ENCODE measurements around the gene PELI3. TPM values are rescaled to one million over a fixed set of nuclear protein-coding genes. Genes with fewer than 3 reads are reported as not detected.
"Not testable (repeated sequence)": the region's sequence is repeated elsewhere in the genome, so short reads cannot be mapped to it uniquely, and the experiment has no call there.

The PELI3 gene
- total RNA-seq, 4 donors from 2014 or later: 20.5 to 43.9 (median 29.9) TPM

DNA sequence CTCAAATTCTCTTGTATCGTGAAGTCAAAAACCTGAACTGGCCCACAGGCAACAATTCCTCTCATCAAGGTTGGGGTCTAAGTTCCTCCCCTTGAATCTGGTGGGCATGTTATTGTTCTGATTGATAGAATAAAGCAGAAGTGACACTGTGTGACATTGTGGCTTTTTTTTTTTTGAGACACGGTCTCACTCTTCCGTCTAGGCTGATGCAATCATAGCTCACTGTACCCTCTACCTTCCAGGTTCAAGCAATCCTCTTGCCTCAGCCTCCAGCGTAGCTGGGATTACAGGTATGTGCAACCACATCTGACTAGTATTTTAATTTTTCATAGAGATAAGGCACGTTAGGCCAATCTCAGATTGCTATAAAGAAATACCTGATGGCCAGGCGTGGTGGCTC lies 8.9 kb upstream of the PELI3 start:
- H3K36me3 ChIP-seq: no peaks in the 10 kb centered on the region
- TF ChIP-seq POLR2AphosphoS5 (IDR thresholded peaks at IDR 0.05) (no peak), EP300 (IDR thresholded peaks at IDR 0.05) (no peak), POLR2A (IDR thresholded peaks at IDR 0.05) (no peak)
- TF ChIP-seq, protein P1, sequence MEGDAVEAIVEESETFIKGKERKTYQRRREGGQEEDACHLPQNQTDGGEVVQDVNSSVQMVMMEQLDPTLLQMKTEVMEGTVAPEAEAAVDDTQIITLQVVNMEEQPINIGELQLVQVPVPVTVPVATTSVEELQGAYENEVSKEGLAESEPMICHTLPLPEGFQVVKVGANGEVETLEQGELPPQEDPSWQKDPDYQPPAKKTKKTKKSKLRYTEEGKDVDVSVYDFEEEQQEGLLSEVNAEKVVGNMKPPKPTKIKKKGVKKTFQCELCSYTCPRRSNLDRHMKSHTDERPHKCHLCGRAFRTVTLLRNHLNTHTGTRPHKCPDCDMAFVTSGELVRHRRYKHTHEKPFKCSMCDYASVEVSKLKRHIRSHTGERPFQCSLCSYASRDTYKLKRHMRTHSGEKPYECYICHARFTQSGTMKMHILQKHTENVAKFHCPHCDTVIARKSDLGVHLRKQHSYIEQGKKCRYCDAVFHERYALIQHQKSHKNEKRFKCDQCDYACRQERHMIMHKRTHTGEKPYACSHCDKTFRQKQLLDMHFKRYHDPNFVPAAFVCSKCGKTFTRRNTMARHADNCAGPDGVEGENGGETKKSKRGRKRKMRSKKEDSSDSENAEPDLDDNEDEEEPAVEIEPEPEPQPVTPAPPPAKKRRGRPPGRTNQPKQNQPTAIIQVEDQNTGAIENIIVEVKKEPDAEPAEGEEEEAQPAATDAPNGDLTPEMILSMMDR (IDR thresholded peaks at IDR 0.05): no peak
- no peak overlapping the region for H3K27ac ChIP-seq
- WGBS, 2 donors (ENCODE audit: low coverage in 1 of 2): 80 to 90% methylated on average over 2 to 6 of the region's 6 CpGs
- no peaks in the 10 kb centered on the region for H3K9me3 ChIP-seq
- no peaks in the 10 kb centered on the region for H3K27me3 ChIP-seq
- H3K4me1 ChIP-seq: no peaks in the 10 kb centered on the region
- no peak for ATAC-seq
- no peak overlapping the region for H3K4me3 ChIP-seq

DNA sequence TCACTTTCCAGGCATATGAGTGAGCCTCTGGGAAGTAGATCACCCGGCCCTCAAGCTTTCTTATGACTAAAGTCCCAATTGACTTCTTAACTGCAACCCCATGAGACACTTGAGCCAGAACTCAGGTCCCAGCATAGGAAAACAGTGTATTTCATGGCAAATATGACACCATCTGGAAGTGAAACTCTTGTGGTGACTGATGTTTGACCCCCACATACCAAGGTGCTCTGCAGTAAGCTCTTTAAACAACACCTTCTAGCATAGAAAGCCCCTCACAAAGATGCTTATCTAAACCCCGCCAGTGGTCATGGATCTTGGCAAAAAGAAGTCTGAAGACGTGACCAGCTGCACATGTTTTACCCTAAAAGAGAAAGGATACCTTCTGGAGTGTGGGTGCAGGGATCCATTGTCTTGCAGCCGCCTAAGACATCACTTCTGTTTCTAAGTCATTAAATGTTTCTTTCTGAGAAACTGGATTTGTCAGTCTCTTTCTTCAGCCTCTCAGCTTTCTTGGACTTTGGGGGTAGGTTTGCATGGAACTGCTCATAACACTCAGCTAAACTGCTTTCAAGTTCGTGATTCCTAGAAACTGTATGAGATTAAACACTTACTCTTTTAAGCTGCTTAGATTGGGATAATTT lies 7.4 kb upstream of the PELI3 start:
- no peak for ATAC-seq
- TF ChIP-seq POLR2AphosphoS5 (IDR thresholded peaks at IDR 0.05): no peak
- TF ChIP-seq, protein P1 (IDR thresholded peaks at IDR 0.05): no peak
- no peak for TF ChIP-seq EP300 (IDR thresholded peaks at IDR 0.05)
- no peak for TF ChIP-seq POLR2A (IDR thresholded peaks at IDR 0.05)
- 66 to 71% methylated on average over 4 to 5 of the region's 5 CpGs for WGBS, 2 donors (ENCODE audit: low coverage in 1 of 2)

DNA sequence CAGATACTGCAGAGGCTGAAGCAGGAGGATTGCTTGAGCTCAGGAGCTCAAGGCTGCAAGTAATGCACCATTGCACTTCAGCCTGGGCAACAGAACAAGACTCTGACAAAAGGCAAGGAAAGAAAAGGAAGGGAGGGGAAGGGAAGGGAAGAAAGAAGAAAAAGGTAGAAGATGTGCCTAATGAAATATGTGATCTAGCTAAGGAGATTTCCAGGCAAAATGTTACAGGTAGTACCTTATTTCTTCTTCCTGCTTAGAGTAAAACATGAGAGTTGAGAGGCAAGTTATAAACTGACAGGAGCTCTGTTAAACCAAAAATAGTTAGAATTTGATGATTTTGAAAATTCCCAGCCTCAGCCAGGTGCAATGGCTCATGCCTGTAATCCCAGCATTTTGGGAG lies 4.7 kb upstream of the PELI3 start:
- no peak for ATAC-seq
- TF ChIP-seq EP300 (IDR thresholded peaks at IDR 0.05): no peak
- no peak for TF ChIP-seq POLR2AphosphoS5 (IDR thresholded peaks at IDR 0.05)
- TF ChIP-seq POLR2A (IDR thresholded peaks at IDR 0.05): no peak
- TF ChIP-seq, protein P1 (IDR thresholded peaks at IDR 0.05): no peak

More for the DNA sequence above, 7.4 kb upstream of the PELI3 start:
- Histone ChIP-seq H3K4me3 (no peak overlapping the region), H3K36me3 (no peaks in the 10 kb centered on the region), H3K4me1 (no peaks in the 10 kb centered on the region), H3K9me3 (no peaks in the 10 kb centered on the region), H3K27me3 (no peaks in the 10 kb centered on the region), H3K27ac (no peak overlapping the region)

DNA sequence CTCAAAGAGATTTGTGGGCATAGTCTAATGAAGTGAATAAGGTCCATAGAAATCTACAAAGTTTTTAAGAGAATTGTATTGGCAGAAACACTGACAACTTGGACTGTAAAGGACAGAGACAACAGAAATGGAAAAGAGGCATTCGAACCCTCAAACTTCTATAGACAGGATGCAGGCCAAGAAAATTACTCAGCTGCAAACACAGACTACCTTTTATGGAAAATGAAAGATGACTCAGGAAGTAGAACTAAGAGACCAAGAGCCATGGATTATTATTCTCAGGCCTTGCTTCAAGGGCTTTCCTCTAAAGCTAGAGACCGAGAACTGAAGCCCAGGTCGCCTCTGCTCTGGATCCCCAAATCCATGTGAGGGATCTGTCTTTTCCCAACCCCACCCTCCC lies 3.8 kb upstream of the PELI3 start:
- no peaks in the 10 kb centered on the region for H3K9me3 ChIP-seq
- ATAC-seq: no peak
- H3K4me3 ChIP-seq: no peak overlapping the region
- H3K4me1 ChIP-seq: peaks cover 0 to 23% (median 12%) of the 10 kb centered on the region in 3 donors
- TF ChIP-seq POLR2A (IDR thresholded peaks at IDR 0.05) (no peak), POLR2AphosphoS5 (IDR thresholded peaks at IDR 0.05) (no peak)
- no peak overlapping the region for H3K27ac ChIP-seq
- WGBS, 2 donors (ENCODE audit: low coverage in 1 of 2): 92 to 100% methylated on average over 3 of the region's 3 CpGs
- no peaks in the 10 kb centered on the region for H3K36me3 ChIP-seq
- H3K27me3 ChIP-seq: no peaks in the 10 kb centered on the region

More for the DNA sequence above, 4.7 kb upstream of the PELI3 start:
- no peak overlapping the region for H3K27ac ChIP-seq
- peaks cover 0 to 15% (median 5%) of the 10 kb centered on the region in 3 donors for H3K4me1 ChIP-seq
- no peaks in the 10 kb centered on the region for H3K27me3 ChIP-seq
- no peak overlapping the region for H3K4me3 ChIP-seq
- H3K36me3 ChIP-seq: no peaks in the 10 kb centered on the region
- no peaks in the 10 kb centered on the region for H3K9me3 ChIP-seq

DNA sequence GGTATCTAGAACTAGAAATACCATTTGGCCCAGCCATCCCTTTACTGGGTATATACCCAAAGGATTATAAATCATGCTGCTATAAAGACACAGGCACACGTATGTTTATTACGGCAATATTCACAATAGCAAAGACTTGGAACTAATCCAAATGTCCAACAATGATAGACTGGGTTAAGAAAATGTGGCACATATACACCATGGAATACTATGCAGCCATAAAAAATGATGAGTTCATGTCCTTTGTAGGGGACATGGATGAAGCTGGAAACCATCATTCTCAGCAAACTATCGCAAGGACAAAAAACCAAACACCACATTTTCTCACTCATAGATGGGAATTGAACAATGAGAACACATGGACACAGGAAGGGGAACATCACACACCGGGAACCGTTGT lies 2.6 kb upstream of the PELI3 start:
- not testable (repeated sequence) for H3K4me3 ChIP-seq, H3K27me3 ChIP-seq, H3K36me3 ChIP-seq, H3K9me3 ChIP-seq, ATAC-seq, H3K27ac ChIP-seq
- H3K4me1 ChIP-seq: peaks cover 0 to 34% (median 15%) of the 10 kb centered on the region in 3 donors
- 72 to 90% methylated on average over 2 to 5 of the region's 5 CpGs for WGBS, 2 donors (ENCODE audit: low coverage in 1 of 2)

DNA sequence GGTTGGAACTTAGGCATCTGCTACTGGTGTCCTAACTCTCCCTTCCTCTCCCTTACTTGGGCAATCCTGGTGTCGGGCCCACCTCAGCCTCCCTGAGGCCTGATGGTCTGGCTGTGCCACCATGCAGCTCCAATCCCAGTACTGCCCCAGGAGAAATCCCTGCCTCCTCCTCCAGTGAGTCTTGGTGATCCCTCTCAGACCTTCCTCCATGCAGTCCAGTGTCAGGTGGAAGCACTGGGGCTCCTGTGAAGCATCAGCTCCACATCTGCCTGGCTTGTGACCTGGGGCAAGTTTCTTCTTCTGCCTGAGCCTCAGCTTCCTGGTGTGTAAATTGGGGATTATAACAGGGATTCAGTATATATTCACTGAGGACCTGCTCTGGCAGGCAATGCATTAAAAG lies 1.8 kb upstream of the PELI3 start:
- Histone ChIP-seq H3K27me3 (no peaks in the 10 kb centered on the region), H3K36me3 (peaks cover 0 to 10% of the 10 kb centered on the region in 2 donors), H3K4me1 (peaks cover 0 to 34% (median 15%) of the 10 kb centered on the region in 3 donors), H3K27ac (no peak overlapping the region), H3K4me3 (no peak overlapping the region), H3K9me3 (no peaks in the 10 kb centered on the region)
- 80 to 100% methylated on average over 1 of the region's 1 CpG for WGBS, 2 donors (ENCODE audit: low coverage in 1 of 2)
- no peak for TF ChIP-seq EP300 (IDR thresholded peaks at IDR 0.05)
- TF ChIP-seq POLR2A (IDR thresholded peaks at IDR 0.05): no peak
- no peak for TF ChIP-seq POLR2AphosphoS5 (IDR thresholded peaks at IDR 0.05)
- TF ChIP-seq, protein P1 (IDR thresholded peaks at IDR 0.05): no peak
- ATAC-seq: no peak
